Epithelial cell of esophagus (primary cell): ENCODE results near the gene ENG.
"Not testable (repeated sequence)": the region's sequence is repeated elsewhere in the genome, so short reads cannot be mapped to it uniquely, and the experiment has no call there.

ENCODE experiments used
- DNase-seq: peaks from one replicate; pipeline ENCODE4 v3.0.0; 2010; ENCODE audit warnings: low read depth
- H3K4me3 ChIP-seq: 2 replicates; pipeline ENCODE4 v1.5.1; 2011; ENCODE audit warnings: mild to moderate bottlenecking, low read length, control low read depth
- TF ChIP-seq, protein P1 (sequence below): IDR thresholded peaks from 2 replicates; pipeline ENCODE4 v1.5.1; 2011; ENCODE audit warnings: low read depth, mild to moderate bottlenecking, low read length, control low read depth, inconsistent platforms; ENCODE audit not compliant: insufficient read depth; ENCODE audit errors: missing control alignments

The ENG gene

DNA sequence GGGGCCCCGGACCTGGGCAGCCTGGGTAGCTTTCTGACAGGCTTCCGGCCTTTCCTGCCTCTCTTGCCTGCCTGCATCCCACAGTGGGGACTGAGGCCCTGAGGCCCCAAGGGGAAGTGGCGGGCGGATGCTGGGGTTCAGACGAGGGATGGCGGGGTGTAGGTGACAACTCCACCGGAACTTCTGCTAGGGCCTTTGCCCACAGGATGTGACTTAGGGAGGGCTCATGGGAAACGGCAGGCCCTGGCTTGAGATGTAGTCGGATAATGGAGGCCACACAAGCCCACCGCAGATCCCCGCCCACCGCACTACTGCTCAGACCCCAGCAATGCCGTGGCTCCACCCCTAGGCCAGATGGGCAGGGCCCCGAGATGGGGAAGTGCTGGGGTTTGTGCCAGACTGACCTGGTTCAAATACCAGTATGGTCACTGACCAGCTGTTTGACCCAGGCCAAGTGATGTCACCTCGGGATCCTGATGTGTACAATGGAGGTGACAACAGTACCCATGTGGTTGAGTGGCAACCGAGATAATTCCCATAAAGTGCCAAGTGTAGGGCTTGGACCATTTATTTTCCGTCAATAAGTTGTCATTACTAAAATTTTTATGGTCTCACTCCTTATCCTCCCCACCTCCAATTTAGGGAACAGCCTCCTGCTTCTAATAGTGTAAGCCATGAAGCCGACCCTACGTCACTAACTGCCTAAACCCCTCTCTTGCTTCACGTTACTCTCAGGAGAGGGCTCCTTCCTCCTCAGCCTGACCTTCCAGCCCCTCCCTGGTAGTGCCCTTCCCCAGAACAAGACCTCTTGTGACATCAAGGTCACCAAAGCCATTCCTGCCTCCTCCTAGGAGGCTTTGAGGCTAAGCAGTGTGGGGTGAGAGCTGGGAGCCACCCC, 71.1 kb downstream of the ENG start:
- TF ChIP-seq, protein P1, sequence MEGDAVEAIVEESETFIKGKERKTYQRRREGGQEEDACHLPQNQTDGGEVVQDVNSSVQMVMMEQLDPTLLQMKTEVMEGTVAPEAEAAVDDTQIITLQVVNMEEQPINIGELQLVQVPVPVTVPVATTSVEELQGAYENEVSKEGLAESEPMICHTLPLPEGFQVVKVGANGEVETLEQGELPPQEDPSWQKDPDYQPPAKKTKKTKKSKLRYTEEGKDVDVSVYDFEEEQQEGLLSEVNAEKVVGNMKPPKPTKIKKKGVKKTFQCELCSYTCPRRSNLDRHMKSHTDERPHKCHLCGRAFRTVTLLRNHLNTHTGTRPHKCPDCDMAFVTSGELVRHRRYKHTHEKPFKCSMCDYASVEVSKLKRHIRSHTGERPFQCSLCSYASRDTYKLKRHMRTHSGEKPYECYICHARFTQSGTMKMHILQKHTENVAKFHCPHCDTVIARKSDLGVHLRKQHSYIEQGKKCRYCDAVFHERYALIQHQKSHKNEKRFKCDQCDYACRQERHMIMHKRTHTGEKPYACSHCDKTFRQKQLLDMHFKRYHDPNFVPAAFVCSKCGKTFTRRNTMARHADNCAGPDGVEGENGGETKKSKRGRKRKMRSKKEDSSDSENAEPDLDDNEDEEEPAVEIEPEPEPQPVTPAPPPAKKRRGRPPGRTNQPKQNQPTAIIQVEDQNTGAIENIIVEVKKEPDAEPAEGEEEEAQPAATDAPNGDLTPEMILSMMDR, result no peak
- no peak overlapping the region for H3K4me3 ChIP-seq
- DNase-seq, result no peak

DNA sequence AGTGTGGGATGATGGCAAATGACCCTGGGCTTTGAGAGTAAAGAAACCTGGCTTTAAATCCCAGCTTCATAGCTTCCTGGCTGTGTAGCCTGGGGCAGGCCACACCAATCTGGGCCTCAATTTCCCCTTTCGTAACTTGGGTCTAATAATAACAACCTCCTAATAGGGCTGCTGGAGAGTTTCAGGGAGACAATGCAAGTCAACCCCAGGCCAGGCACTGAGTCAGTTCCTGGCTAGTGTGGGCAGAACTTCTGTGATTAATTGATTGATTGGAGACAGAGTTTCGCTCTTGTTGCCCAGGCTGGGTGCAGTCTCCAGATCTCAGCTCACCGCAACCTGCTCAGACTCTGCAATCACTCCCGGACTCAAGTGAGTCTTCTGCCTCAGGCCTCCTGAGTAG, 72.7 kb downstream of the ENG start:
- TF ChIP-seq, protein P1, result no peak
- peak; percentile 15 for DNase-seq
- H3K4me3 ChIP-seq, result no peak overlapping the region

DNA sequence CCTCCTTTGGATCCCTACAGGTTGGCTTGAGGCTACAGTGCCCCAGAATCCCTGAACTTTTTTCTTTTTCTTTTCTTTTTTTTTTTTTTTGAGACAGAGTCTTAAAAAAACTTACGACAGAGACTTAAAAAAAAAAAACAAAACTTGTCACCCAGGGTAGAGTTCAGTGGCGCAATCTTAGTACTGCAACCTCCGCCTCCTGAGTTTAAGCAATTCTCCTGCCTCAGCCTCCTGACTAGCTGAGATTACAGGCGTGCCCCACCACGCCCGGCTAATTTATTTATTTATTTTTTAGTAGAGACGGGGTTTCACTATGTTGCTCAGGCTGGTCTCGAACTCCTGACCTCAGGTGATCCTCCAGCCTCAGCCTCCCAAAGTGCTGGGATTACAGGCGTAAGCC, 73.5 kb downstream of the ENG start:
- H3K4me3 ChIP-seq, result not testable (repeated sequence)
- DNase-seq, result peak; percentile 39

DNA sequence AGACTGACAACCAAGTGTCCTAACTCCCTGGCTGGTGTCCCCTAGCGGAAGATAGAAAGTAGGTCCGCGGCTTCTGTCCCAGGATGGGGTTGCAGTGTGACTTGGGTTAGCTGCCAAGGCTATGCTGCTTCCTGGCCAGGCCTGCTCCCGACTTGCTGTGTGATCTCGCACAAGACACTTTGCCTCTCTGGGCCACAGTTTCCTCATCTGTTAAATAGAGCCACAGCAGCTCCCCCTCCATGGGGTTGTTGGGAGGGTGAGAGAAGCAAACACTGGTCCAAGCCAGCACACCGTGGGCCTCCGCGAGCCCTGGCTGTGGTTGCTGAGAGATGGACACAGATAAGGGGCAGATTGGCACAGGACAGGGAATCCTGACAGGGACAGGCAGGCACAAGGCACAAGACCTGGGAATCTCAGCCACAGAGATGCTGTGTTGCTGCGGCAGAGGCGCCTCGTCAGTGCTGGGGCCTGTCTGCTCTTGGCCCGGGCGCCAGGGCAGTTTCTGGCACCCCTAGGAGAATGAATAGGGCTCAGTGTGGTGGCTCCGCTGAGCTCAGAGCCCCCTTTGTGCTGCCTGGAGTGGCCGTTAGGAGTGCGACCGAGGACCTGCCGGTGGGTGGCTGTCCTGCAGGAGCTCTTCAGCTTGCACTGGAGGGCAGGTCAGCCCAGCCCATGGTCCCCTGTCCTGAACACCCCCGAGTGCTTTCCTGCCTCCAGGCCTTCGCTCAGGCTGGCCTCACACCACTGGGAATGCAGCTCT, 74.2 kb downstream of the ENG start:
- DNase-seq, result no peak
- H3K4me3 ChIP-seq, result no peak overlapping the region
- TF ChIP-seq, protein P1, result no peak

DNA sequence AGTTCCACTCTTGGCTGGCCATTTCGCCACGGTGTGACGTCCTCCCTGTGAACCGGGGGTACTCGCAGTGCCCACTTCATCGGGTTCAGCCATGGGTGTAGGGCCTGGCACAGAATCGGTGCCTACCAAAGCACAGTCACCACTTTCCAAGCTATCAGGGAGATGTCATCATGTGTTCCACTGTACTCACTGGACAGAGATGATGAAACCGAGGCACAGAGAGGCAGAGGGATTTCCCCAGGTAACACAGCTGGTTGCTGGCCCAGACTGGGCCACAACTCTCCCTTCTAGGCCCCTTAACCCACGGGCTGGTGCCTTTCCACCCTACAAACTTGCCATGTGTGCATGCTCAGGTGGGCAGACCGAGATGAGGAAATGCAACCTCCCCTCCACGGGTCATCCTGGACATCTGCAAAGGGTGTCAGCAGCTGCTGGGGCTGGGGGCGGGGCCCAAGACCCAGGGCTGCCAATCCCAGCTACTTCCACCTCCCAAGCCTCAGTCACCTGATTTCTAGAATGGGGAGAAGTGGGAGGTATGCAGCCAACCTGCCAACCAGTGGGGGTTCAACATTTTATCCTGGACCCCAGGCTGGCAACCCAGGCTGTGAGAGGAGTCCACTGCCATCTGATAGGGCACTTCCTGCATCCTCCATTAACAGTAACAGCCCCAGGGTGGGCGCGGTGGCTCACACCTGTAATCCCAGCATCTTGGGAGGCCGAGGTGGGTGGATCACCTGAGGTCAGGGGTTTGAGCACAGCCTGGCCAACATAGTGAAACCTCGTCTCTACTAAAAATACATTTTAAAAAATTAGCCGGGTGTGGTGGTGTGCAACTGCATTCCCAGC, 75.1 kb downstream of the ENG start:
- no peak overlapping the region for H3K4me3 ChIP-seq
- peak; percentile 17 for DNase-seq
- TF ChIP-seq, protein P1, result no peak

DNA sequence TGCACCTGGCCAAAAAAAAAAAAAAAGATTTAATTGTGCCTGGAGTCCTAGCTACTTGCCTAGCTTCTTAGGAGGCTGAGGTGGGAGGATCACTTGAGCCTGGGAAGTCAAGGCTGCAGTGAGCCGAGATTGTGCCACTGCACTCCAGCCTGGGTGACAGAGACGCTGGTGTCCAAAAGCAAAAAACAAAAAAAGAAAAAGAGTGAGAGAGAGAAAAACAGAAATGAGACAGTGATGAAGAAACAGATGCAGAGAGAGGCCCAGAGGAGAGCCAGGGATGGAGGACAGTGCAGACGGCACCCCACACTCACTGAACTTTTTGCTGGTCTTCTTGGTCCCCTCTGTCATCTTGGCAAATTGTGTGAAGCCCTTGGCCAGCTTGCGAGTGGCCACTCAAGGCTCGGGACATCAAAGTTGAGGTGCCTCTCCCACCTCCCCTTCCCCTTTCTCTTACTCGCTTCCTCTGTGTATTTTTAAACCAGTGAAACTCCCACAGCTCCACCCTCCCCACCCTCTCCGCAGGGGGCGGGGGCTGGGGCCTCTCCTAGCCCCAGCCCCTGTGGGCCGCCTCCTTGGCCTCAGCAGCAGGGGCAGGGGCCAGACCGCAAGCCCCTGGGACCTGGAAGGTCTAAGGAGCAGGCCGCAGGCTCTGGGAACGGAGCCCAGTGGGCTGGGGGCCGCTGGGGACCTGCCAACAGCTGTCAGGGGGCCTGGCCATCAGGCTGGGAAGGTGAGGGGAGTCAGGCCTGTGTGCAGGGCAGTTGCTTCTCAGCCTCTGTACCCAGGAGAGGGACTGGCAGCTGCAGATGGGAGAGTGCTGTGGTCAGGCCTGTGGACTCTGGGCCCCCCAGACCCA, 76.0 kb downstream of the ENG start, which contains the start of gene SH2D3C:
SH2D3C (minus strand) TSS at position 387 of the 856 bp plus-strand sequence; CDS start at position 348, 39 bp downstream.
- TF ChIP-seq, protein P1, result no peak
- no peak for DNase-seq
- no peak within 1 kb of the TSS for H3K4me3 ChIP-seq
